HG03442 (cell line): ENCODE results near the gene TFF3.

Source experiments
- ATAC-seq: cut with Tn5 transposase; IDR thresholded peaks from one replicate; pipeline ENCODE4 v1.9.1; 2021; ENCODE audit warnings: mild to moderate bottlenecking, moderate library complexity; ENCODE audit not compliant: unreplicated experiment

Gene TFF3

DNA sequence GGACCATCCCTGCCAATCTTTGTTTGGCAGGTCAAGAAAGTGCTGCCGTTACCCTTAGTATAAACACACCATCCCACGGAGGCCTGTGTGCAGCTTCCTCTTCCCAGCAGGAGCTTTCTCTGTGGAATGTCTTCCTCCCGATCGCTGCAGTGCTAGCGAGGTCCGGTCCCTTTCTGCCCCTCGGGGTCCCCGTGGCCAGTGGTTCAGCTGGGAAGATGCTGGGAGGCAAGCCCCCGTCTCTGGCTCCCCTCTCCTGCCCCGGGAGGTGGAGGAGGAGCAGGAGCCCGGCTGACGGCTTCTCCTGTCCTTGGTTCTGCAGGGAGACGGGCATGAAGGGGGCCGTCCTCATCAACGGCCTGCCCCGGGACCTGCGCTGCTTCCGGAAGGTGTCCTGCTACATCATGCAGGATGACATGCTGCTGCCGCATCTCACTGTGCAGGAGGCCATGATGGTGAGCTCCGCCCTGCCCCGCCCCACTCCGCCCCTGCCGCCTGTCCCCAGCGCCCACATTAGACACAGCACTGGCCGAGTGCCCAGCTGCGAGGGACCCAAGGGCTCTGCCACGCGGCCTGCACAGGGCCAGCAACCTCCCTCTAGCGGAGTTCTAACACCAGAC is 42.1 kb downstream of the TFF3 start:
- ATAC-seq, result no peak

- no peak for ATAC-seq
Measured at GRCh38 chr21:42272109-42272962, 42.9 kb downstream of the TFF3 start.

DNA sequence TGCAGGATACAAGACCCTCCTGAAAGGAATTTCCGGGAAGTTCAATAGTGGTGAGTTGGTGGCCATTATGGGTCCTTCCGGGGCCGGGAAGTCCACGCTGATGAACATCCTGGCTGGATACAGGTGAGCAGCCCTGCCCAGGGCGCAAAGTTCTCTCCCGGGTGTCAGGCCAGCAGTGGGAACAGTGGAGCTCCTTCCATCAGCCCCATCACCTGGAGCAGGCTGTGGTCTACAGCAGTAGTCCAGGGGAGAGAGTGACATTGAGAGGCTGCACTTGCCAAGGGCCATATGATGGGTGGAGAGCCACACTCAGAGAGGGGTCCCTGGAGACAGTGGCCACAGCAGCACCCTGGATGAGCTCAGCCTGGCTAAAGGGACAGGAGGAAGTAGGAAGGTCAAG is 44.1 kb downstream of the TFF3 start:
- ATAC-seq, result no peak

- ATAC-seq, result no peak
Measured at GRCh38 chr21:42269386-42269785, 45.8 kb downstream of the TFF3 start.

DNA sequence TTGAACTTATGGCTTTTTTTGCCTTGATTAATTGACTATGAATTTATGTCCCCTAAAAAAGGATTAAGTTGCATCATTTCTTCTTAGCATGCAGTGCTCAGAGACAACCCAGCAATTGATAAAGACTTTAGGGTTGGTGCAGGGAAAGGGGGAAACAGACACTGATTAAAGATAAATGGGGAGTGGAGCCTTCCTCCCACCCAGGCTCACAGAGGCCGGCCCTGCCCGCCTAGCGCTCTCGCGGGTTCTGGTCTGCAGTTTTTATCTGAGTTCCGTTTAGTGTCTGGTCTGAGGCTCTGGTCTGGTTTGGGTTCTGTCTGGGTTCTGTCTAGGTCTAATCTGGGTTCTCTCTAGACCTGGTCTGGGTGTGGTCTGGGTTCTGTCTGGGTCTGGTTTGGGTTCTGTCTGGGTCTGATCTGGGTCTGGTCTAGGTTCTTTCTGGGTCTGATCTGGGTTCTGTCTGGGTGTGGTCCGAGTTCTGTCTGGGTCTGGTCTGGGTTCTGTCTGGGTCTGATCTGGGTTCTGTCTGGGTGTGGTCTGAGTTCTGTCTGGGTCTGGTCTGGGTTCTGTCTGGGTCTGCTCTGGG is 48.1 kb downstream of the TFF3 start:
- no peak for ATAC-seq

GRCh38 chr21:42265231-42265812 is 49.9 kb downstream of the TFF3 start:
- ATAC-seq, result no peak

GRCh38 chr21:42264245-42265195 is 50.7 kb downstream of the TFF3 start:
- ATAC-seq, result no peak

- no peak for ATAC-seq
Measured at GRCh38 chr21:42263591-42264131, 51.5 kb downstream of the TFF3 start.

DNA sequence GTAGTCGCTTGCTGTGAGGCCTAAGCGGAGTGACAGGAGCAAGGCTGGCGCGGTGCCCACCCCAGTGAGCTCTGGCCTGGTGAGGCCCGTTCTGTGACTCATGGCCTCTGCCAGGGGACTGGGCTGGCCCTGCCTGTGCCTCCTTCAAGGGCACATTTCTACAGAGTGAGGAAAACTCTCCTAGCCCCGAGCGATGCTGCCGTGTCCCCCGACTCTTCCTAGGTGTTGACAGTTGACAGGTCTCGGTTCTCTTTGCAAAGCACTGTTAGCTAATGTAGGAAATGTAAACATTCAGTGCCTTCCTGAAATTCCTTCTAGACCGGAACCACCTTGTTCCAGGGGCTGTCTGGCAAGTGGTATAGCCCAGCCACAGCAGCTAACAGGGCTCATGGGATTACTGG is 52.4 kb downstream of the TFF3 start:
- no peak for ATAC-seq

- no peak for ATAC-seq
Measured at GRCh38 chr21:42261829-42262200, 53.4 kb downstream of the TFF3 start.
